Activated CD4-positive, alpha-beta T cell treated with anti-CD3 and anti-CD28 coated beads, Interleukin-2, Interleukin-4, amounts not matched to agents 100 ng/mL and 50 ng/mL, durations not matched to agents 16 hours and 8 hours (primary cell): ENCODE data around the gene C19orf18.

Source experiments
- DNase-seq: peaks from one replicate; pipeline ENCODE4 v3.0.0-alpha.2; 2020; ENCODE audit warnings: low spot score

The C19orf18 gene

DNA sequence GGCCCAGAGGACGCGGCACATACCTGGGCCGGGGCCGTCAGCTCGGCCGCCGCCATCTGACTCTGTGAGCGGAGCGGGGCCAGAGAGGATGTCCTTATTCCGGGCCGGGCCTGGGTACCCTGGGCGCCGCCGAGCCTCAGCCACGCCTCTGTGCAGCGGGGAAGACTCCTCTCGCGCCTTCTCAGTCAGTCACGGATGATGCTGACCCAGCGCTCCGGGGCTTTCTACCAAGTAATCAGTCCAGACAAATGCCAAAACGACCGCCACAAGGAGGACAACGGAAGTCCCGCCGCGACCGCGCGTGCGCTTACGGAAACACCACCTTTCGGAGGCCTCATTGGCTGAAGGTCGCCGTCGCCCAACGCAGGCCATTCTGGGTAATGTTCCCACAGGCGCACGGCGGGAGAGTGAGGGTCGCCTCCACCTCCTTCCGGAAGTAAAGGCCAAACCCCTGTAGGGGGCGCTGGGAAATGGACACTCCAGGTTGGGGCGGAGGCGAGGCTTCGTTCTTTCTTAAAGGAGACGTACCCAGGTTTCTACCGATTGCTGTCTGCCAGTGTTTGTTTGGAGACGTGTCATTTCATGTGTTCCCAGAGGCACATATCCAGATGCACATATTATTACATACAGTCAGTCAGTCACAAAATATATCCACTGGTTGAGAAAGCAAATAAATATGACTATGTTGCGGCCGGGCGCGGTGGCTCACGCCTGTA, 26.8 kb downstream of the C19orf18 start, which contains the start of gene ZNF256:
ZNF256 (minus strand) TSS at position 288 of the 716 bp plus-strand sequence; CDS start at position 56, 232 bp downstream.
- DNase-seq, result peak; percentile 90

- no peak for DNase-seq
These were observed 27.3 kb downstream of the C19orf18 start for GRCh38 chr19:57947088-57947418.

DNA sequence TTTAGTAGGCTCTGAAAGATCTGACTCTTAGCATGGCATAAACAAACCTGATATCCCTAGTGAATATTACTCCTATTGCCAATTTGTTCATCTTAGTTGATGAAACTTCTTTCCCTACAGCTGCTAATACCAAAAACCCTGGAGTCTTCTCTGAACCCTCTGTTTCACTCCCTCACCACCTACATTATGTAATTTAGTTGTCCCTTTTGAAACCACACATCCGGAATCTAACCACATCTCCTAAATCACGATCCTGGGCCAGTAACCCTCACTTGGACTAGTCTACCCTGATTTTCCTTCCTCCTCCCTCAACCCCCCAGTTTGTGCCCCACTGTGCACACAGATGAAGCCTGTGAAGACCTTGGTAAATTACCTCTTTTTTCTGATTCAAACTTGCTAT, 28.0 kb downstream of the C19orf18 start:
- no peak for DNase-seq

DNA sequence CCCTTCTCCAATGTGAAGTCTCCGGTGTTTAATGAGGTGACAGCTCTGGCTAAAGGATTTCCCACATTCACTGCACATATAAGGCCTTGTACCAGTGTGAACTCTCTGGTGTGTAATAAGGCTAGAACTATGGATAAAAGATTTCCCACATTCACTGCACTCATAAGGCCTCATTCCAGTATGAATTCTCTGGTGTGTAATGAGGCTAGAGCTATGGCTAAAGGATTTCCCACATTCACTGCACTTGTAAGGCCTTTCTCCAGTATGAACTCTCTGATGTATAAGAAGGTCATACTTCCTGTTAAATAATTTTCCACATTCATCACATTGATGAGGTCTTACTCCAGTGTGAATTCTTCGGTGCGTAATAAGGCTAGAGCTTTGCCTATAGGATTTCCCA, 32.7 kb downstream of the C19orf18 start:
- DNase-seq, result no peak

- no peak for DNase-seq
These were observed 38.6 kb downstream of the C19orf18 start for GRCh38 chr19:57935731-57936130.

- peak; percentile 51 for DNase-seq
These were observed 39.3 kb downstream of the C19orf18 start, which contains the start of gene ZNF418 for GRCh38 chr19:57934820-57935665. TSS of gene ZNF418 (minus strand) at chr19:57935402. CDS start at chr19:57933822, 1,580 bp downstream.

- no peak for DNase-seq
These were observed 46.7 kb downstream of the C19orf18 start for GRCh38 chr19:57927587-57927986.

- DNase-seq, result peak; percentile 93
These were observed 58.0 kb downstream of the C19orf18 start, which contains the start of gene ZNF417 for GRCh38 chr19:57916168-57916995. TSS of gene ZNF417 (minus strand) at chr19:57916592. CDS start at chr19:57916411, 181 bp downstream.

GRCh38 chr19:57914531-57914930, 59.8 kb downstream of the C19orf18 start:
- no peak for DNase-seq
